Measurements from ENCODE around the gene TTC8. TPM values are rescaled to one million over a fixed set of nuclear protein-coding genes. Genes with fewer than 3 reads are reported as not detected.

The TTC8 gene
- total and polyA plus RNA-seq, 2 donors (not counting 1 experiment from before 2014, with no cell fraction given) = 31.2 to 44.2 TPM

- Histone ChIP-seq H3K4me2 (ENCODE audit: extremely low read depth, insufficient read depth, low read length) (peak overlapping the region; percentile 53), H3K9me3 (ENCODE audit: control insufficient read depth, insufficient read depth, low read depth, low read length) (no peaks in the 10 kb centered on the region), H3K27me3 (ENCODE audit: control insufficient read depth, insufficient read depth, low read length) (no peaks in the 10 kb centered on the region), H4K20me1 (ENCODE audit: control insufficient read depth, extremely low read depth, insufficient read depth, low read length) (no peaks in the 10 kb centered on the region), H3K9ac (ENCODE audit: insufficient read depth, low read length) (no peak overlapping the region), H3K4me3 (replicated peaks in 1 of 4; ENCODE audit: control extremely low read depth in 1 of 4, insufficient read depth in 1 of 4, low read depth in 3 of 4, low read length in 4 of 4) (peak overlapping the region in 1 of 4 experiments; percentile 11), H3K79me2 (ENCODE audit: control insufficient read depth, insufficient read depth, low read length) (peaks cover 24% of the 10 kb centered on the region), H3K27ac (ENCODE audit: insufficient read depth, low read length) (peak overlapping the region; percentile 40), H3K4me1 (ENCODE audit: control insufficient read depth, extremely low read depth, insufficient read depth, low read length) (peaks cover 17% of the 10 kb centered on the region), H2AFZ (ENCODE audit: low read length) (no peak overlapping the region), H3K36me3 (ENCODE audit: control insufficient read depth, insufficient read depth, low read length) (no peaks in the 10 kb centered on the region)
- DNase-seq (ENCODE audit: low read depth in 2 of 2) = peak; percentile 16 to 55
- TF ChIP-seq EZH2 (IDR thresholded peaks at IDR 0.05; ENCODE audit: low read length, missing control alignments) (no peak), CTCF (conservative IDR thresholded peaks at IDR 0.05 in 1 of 2, IDR thresholded peaks at IDR 0.05 in 1 of 2; ENCODE audit: low read depth in 1 of 2, low read length in 2 of 2) (no peak)
Measured at GRCh38 chr14:88835661-88836060, 11.2 kb downstream of the TTC8 start.

- Histone ChIP-seq H3K9me3 (ENCODE audit: control insufficient read depth, insufficient read depth, low read depth, low read length) (no peaks in the 10 kb centered on the region), H3K4me1 (ENCODE audit: control insufficient read depth, extremely low read depth, insufficient read depth, low read length) (peaks cover 12% of the 10 kb centered on the region), H3K36me3 (ENCODE audit: control insufficient read depth, insufficient read depth, low read length) (no peaks in the 10 kb centered on the region), H3K79me2 (ENCODE audit: control insufficient read depth, insufficient read depth, low read length) (peaks cover 13% of the 10 kb centered on the region), H3K9ac (ENCODE audit: insufficient read depth, low read length) (no peak overlapping the region), H3K27me3 (ENCODE audit: control insufficient read depth, insufficient read depth, low read length) (no peaks in the 10 kb centered on the region), H3K27ac (ENCODE audit: insufficient read depth, low read length) (no peak overlapping the region), H3K4me2 (ENCODE audit: extremely low read depth, insufficient read depth, low read length) (no peak overlapping the region), H4K20me1 (ENCODE audit: control insufficient read depth, extremely low read depth, insufficient read depth, low read length) (no peaks in the 10 kb centered on the region), H2AFZ (ENCODE audit: low read length) (no peak overlapping the region), H3K4me3 (replicated peaks in 1 of 4; ENCODE audit: control extremely low read depth in 1 of 4, insufficient read depth in 1 of 4, low read depth in 3 of 4, low read length in 4 of 4) (no peak overlapping the region)
- DNase-seq (ENCODE audit: low read depth in 2 of 2) = no peak
- no peak for TF ChIP-seq CTCF (conservative IDR thresholded peaks at IDR 0.05 in 1 of 2, IDR thresholded peaks at IDR 0.05 in 1 of 2; ENCODE audit: low read depth in 1 of 2, low read length in 2 of 2)
- TF ChIP-seq EZH2 (IDR thresholded peaks at IDR 0.05; ENCODE audit: low read length, missing control alignments) = no peak
Measured at GRCh38 chr14:88837495-88837894, 13.0 kb downstream of the TTC8 start.

GRCh38 chr14:88838015-88838414, 13.6 kb downstream of the TTC8 start:
- Histone ChIP-seq H3K4me1 (ENCODE audit: control insufficient read depth, extremely low read depth, insufficient read depth, low read length) (peaks cover 12% of the 10 kb centered on the region), H3K4me3 (replicated peaks in 1 of 4; ENCODE audit: control extremely low read depth in 1 of 4, insufficient read depth in 1 of 4, low read depth in 3 of 4, low read length in 4 of 4) (no peak overlapping the region), H3K27me3 (ENCODE audit: control insufficient read depth, insufficient read depth, low read length) (no peaks in the 10 kb centered on the region), H3K79me2 (ENCODE audit: control insufficient read depth, insufficient read depth, low read length) (peaks cover 10% of the 10 kb centered on the region), H3K36me3 (ENCODE audit: control insufficient read depth, insufficient read depth, low read length) (no peaks in the 10 kb centered on the region), H4K20me1 (ENCODE audit: control insufficient read depth, extremely low read depth, insufficient read depth, low read length) (no peaks in the 10 kb centered on the region), H3K9me3 (ENCODE audit: control insufficient read depth, insufficient read depth, low read depth, low read length) (no peaks in the 10 kb centered on the region), H3K27ac (ENCODE audit: insufficient read depth, low read length) (no peak overlapping the region), H3K4me2 (ENCODE audit: extremely low read depth, insufficient read depth, low read length) (no peak overlapping the region), H3K9ac (ENCODE audit: insufficient read depth, low read length) (no peak overlapping the region), H2AFZ (ENCODE audit: low read length) (no peak overlapping the region)
- peak in 1 of 2 donors; percentile 68 for DNase-seq (ENCODE audit: low read depth in 2 of 2)
- no peak for TF ChIP-seq CTCF (conservative IDR thresholded peaks at IDR 0.05 in 1 of 2, IDR thresholded peaks at IDR 0.05 in 1 of 2; ENCODE audit: low read depth in 1 of 2, low read length in 2 of 2)
- no peak for TF ChIP-seq EZH2 (IDR thresholded peaks at IDR 0.05; ENCODE audit: low read length, missing control alignments)
